Mucosa of rectum (tissue), 2 donors: ENCODE results near the gene HSPA4.

ENCODE experiments used
- H3K27ac ChIP-seq, 2 donors: one replicate each; pipeline ENCODE4 v1.7.0; 2013; ENCODE audit warnings: inconsistent platforms in 2 of 2, low read depth in 2 of 2, low read length in 2 of 2
- H3K27me3 ChIP-seq, 2 donors: one replicate each; pipeline ENCODE4 v1.7.0; 2013; ENCODE audit warnings: low read length in 2 of 2; ENCODE audit not compliant: control insufficient read depth in 2 of 2, insufficient read depth in 2 of 2
- H3K36me3 ChIP-seq, 2 donors: one replicate each; pipeline ENCODE4 v1.7.0; 2013; ENCODE audit warnings: low read length in 2 of 2; ENCODE audit not compliant: control insufficient read depth in 2 of 2, insufficient read depth in 2 of 2
- H3K4me1 ChIP-seq, 2 donors: one replicate each; pipeline ENCODE4 v1.7.0; 2013; ENCODE audit warnings: low read length in 2 of 2, mild to moderate bottlenecking in 1 of 2; ENCODE audit not compliant: control insufficient read depth in 2 of 2, insufficient read depth in 2 of 2
- H3K4me3 ChIP-seq, 2 donors: one replicate each; pipeline ENCODE4 v1.7.0; 2013; ENCODE audit warnings: low read length in 2 of 2
- H3K9ac ChIP-seq, 2 donors: one replicate each; pipeline ENCODE4 v1.7.0; 2013; ENCODE audit warnings: low read length in 2 of 2, low read depth in 1 of 2, mild to moderate bottlenecking in 1 of 2
- H3K9me3 ChIP-seq, 2 donors: one replicate each; pipeline ENCODE4 v1.7.0; 2013; ENCODE audit warnings: low read length in 2 of 2; ENCODE audit not compliant: control insufficient read depth in 2 of 2
- donor health status: healthy.
- donor health status: Normal muscosa, but diverticular disease.

Gene HSPA4

GRCh38 chr5:133111299-133111698, 59.5 kb downstream of the HSPA4 start:
- no peaks in the 10 kb centered on the region for H3K27me3 ChIP-seq
- H3K36me3 ChIP-seq = no peaks in the 10 kb centered on the region
- no peak overlapping the region for H3K27ac ChIP-seq
- no peaks in the 10 kb centered on the region for H3K4me1 ChIP-seq
- H3K9ac ChIP-seq = no peak overlapping the region
- no peaks in the 10 kb centered on the region for H3K9me3 ChIP-seq
- H3K4me3 ChIP-seq = no peak overlapping the region

DNA sequence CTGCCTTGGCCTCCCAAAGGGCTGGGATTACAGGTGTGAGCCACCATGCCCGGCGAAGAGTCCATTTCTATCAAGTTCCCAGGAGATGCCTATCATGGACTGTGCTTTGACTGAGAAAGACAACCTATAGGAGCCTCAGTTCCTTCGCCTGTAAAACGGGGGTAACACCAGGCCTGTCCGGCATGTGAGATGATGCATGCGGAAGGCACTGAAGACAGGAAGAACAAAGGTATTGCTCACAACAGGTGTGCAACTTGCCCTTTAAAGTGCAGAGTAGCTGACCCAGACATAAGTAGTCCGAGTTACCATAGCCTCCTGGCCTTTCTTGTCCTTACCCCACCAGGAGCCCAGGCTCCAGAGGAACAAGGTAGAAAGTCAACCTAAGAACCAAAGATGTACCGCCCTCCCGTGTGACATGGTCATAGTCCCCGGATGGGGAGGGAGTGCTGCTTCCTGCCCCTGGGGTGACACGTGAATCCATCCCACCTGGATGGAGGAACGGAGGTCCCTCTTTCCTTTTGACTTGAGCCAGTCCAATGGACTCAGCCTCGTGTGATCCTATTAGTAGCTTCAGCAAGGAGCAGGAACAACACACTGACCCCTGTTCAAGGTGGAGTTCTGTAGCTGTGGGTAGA, 60.3 kb downstream of the HSPA4 start:
- H3K36me3 ChIP-seq = no peaks in the 10 kb centered on the region
- no peak overlapping the region for H3K9ac ChIP-seq
- no peak overlapping the region for H3K4me3 ChIP-seq
- H3K27ac ChIP-seq = no peak overlapping the region
- H3K27me3 ChIP-seq = no peaks in the 10 kb centered on the region
- H3K4me1 ChIP-seq = no peaks in the 10 kb centered on the region
- no peaks in the 10 kb centered on the region for H3K9me3 ChIP-seq

- Histone ChIP-seq H3K9me3 (no peaks in the 10 kb centered on the region), H3K4me1 (no peaks in the 10 kb centered on the region), H3K36me3 (no peaks in the 10 kb centered on the region), H3K9ac (no peak overlapping the region), H3K4me3 (no peak overlapping the region), H3K27me3 (no peaks in the 10 kb centered on the region), H3K27ac (no peak overlapping the region)
Measured at GRCh38 chr5:133113331-133114061, 61.7 kb downstream of the HSPA4 start.

DNA sequence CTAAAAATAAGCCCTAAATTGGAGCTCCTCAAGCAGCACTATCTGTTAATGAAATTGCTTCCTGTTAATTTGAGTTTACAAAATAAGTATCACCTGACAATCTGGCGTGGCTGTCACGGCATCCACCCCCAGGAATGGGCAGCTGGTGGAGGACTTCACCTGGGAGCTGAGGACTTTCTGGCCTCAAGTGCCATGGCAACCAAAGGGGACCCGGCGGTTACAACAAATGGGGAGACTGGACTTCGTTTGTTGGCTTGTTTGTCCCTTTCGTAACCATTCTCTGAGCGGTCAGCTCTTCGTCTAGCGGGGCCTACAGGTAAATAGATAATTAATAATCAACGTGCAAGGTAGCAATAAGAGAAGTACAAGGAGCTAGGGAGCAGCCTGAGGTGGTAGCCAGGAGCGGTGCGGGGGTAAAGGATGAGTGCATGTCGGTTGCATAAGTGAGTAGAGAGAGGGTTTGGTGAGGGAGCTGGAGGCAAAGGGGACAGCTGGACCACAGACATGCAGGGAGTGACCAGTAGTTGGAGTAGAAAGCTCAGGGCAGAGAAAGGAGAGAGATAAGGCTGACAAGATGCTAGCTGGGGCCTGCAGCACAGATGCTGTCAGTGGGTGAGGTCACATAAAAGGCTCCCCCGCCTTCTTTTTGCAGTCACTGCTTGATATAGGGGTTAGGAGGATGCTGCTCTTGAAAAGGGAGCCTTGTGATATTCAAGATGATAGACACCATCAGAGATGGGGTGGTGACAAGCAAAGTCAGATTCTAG, 62.5 kb downstream of the HSPA4 start:
- no peaks in the 10 kb centered on the region for H3K4me1 ChIP-seq
- no peaks in the 10 kb centered on the region for H3K36me3 ChIP-seq
- H3K9me3 ChIP-seq = no peaks in the 10 kb centered on the region
- no peaks in the 10 kb centered on the region for H3K27me3 ChIP-seq
- no peak overlapping the region for H3K4me3 ChIP-seq
- H3K27ac ChIP-seq = no peak overlapping the region
- no peak overlapping the region for H3K9ac ChIP-seq

- Histone ChIP-seq H3K27me3 (no peaks in the 10 kb centered on the region), H3K36me3 (no peaks in the 10 kb centered on the region), H3K9me3 (no peaks in the 10 kb centered on the region), H3K9ac (no peak overlapping the region), H3K27ac (no peak overlapping the region), H3K4me3 (no peak overlapping the region), H3K4me1 (no peaks in the 10 kb centered on the region)
Measured at GRCh38 chr5:133114933-133115310, 63.1 kb downstream of the HSPA4 start.

GRCh38 chr5:133116601-133117000, 64.8 kb downstream of the HSPA4 start:
- no peaks in the 10 kb centered on the region for H3K36me3 ChIP-seq
- no peak overlapping the region for H3K27ac ChIP-seq
- peaks cover 8 to 12% of the 10 kb centered on the region in 2 donors for H3K4me1 ChIP-seq
- no peak overlapping the region for H3K4me3 ChIP-seq
- H3K27me3 ChIP-seq = no peaks in the 10 kb centered on the region
- no peaks in the 10 kb centered on the region for H3K9me3 ChIP-seq
- no peak overlapping the region for H3K9ac ChIP-seq

- Histone ChIP-seq H3K36me3 (no peaks in the 10 kb centered on the region), H3K9me3 (no peaks in the 10 kb centered on the region), H3K27me3 (no peaks in the 10 kb centered on the region), H3K9ac (no peak overlapping the region), H3K4me1 (peaks cover 8 to 16% of the 10 kb centered on the region in 2 donors), H3K4me3 (no peak overlapping the region), H3K27ac (no peak overlapping the region)
Measured at GRCh38 chr5:133117166-133117911, 65.5 kb downstream of the HSPA4 start.

DNA sequence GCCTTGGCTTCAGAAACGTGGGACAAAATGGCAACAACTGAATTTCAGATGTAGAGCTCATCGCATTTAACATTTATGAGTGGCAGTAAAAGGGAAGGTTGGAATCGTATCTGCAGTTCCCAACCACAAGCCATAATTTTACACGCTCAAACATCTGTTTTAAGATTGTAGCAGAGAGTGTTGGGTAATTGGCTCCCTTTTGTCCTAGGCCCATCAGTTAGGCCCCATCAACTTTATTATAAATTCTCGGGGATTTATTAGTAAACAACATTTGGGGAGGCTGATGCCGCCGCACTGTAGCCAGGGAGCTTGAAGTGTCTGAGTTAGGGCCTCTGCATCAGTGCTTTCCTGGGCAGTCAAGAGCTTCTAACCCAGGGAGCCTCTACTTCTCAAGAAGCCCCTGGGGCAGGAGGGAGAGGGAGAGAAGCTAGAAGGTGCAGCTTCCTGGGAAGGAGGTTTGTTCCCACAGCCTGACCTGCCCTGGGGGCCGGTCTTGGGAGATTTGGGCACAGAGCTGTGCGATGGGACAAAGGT, 66.2 kb downstream of the HSPA4 start:
- Histone ChIP-seq H3K9me3 (no peaks in the 10 kb centered on the region), H3K9ac (no peak overlapping the region), H3K27me3 (no peaks in the 10 kb centered on the region), H3K4me3 (no peak overlapping the region), H3K27ac (no peak overlapping the region), H3K36me3 (no peaks in the 10 kb centered on the region), H3K4me1 (peaks cover 8 to 16% of the 10 kb centered on the region in 2 donors)

DNA sequence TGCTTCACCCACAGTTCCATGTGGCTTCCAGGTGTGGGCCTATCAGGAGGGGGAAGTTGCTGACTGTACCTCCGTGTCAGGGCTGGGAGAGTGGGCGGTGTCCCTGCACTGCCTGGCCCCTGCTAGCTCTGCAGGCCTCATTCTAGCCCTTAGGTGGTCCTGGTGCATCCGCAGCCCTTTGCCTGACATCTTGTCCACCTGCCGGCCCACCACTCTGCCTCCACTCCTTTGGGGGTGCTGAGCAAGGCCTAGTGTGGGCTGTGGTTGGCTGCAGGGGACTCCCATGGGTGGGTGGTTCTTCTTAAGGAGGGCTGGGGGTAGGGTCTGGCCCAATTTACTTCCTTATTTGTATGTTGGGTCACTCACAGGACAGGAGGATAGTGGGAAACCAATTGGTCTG, 66.9 kb downstream of the HSPA4 start:
- Histone ChIP-seq H3K9me3 (no peaks in the 10 kb centered on the region), H3K4me3 (no peak overlapping the region), H3K9ac (no peak overlapping the region), H3K4me1 (peaks cover 8 to 16% of the 10 kb centered on the region in 2 donors), H3K27ac (no peak overlapping the region), H3K36me3 (no peaks in the 10 kb centered on the region), H3K27me3 (no peaks in the 10 kb centered on the region)
